Measurements from ENCODE around the gene ST7L.

GRCh38 chr1:112524251-112524650 is 94.7 kb downstream of the ST7L start:
- no peak for TF ChIP-seq BHLHE40 (IDR thresholded peaks at IDR 0.05; ENCODE audit: borderline replicate concordance)
- TF ChIP-seq TARDBP (IDR thresholded peaks at IDR 0.05), result no peak
- TF ChIP-seq HDGF (IDR thresholded peaks at IDR 0.05; ENCODE audit: borderline replicate concordance), result no peak
- no peak for TF ChIP-seq CTBP1 (IDR thresholded peaks at IDR 0.05; ENCODE audit: borderline replicate concordance)
- TF ChIP-seq FOXK2 (IDR thresholded peaks at IDR 0.05), result no peak
- no peak for TF ChIP-seq SUZ12 (IDR thresholded peaks at IDR 0.05)
- TF ChIP-seq PKNOX1 (IDR thresholded peaks at IDR 0.05), result no peak
- TF ChIP-seq NFRKB (IDR thresholded peaks at IDR 0.05), result no peak
- no peak for TF ChIP-seq ARNT (IDR thresholded peaks at IDR 0.05)
- TF ChIP-seq L3MBTL2 (conservative IDR thresholded peaks at IDR 0.05), result no peak
- no peak for TF ChIP-seq ZNF384 (IDR thresholded peaks at IDR 0.05)
- TF ChIP-seq ELF4 (IDR thresholded peaks at IDR 0.05), result no peak

Measured in HEK293T (cell line).